Kidney epithelial cell (primary cell): ENCODE data around the gene ZDHHC14. TPM values are rescaled to one million over a fixed set of nuclear protein-coding genes. Genes with fewer than 3 reads are reported as not detected.
A peak's percentile ranks its signal among the peaks of the same experiment; 100 is the strongest.

Experiments
- DNase-seq: peaks from one replicate; pipeline ENCODE4 v3.0.0-alpha.2; 2010; ENCODE audit warnings: low read depth
- H3K27me3 ChIP-seq: 2 replicates; pipeline ENCODE4 v1.6.0; 2011; ENCODE audit warnings: low read length; ENCODE audit not compliant: control insufficient read depth, insufficient read depth
- H3K36me3 ChIP-seq: 2 replicates; pipeline ENCODE4 v1.5.1; 2011; ENCODE audit warnings: low read length; ENCODE audit not compliant: control insufficient read depth, insufficient read depth
- H3K4me3 ChIP-seq: 2 replicates; pipeline ENCODE4 v1.5.1; 2011; ENCODE audit warnings: low read depth, mild to moderate bottlenecking, control low read depth, low read length
- CTCF ChIP-seq: IDR thresholded peaks from 2 replicates; pipeline ENCODE4 v1.5.1; 2011; ENCODE audit warnings: mild to moderate bottlenecking, moderate library complexity, low read length, control low read depth, inconsistent platforms; ENCODE audit not compliant: insufficient read depth, poor library complexity, severe bottlenecking
- total RNA-seq: library from RNA; depleted of rRNA; stranded (reverse); fragments of >200 nt; gene quantifications from 2 replicates; pipeline ENCODE4 v1.2.3, GENCODE V29; 2015

The ZDHHC14 gene
- total RNA-seq, 1 donor from 2014 or later = 9.7 TPM

GRCh38 chr6:157528931-157529653 is 148.1 kb downstream of the ZDHHC14 start:
- Histone ChIP-seq H3K36me3 (no peaks in the 10 kb centered on the region), H3K27me3 (no peaks in the 10 kb centered on the region)
- peak; percentile 66 for DNase-seq

GRCh38 chr6:157529654-157530039 is 148.7 kb downstream of the ZDHHC14 start:
- H3K27me3 ChIP-seq = no peaks in the 10 kb centered on the region
- no peaks in the 10 kb centered on the region for H3K36me3 ChIP-seq
- no peak for DNase-seq
- H3K4me3 ChIP-seq = no peak overlapping the region
- TF ChIP-seq CTCF = no peak

More at GRCh38 chr6:157528931-157529653, 148.1 kb downstream of the ZDHHC14 start:
- H3K4me3 ChIP-seq = no peak overlapping the region
- TF ChIP-seq CTCF = no peak

- TF ChIP-seq CTCF = no peak
- no peak for DNase-seq
These were observed 149.1 kb downstream of the ZDHHC14 start for GRCh38 chr6:157530126-157530525.

GRCh38 chr6:157530724-157531168 is 149.8 kb downstream of the ZDHHC14 start:
- Histone ChIP-seq H3K4me3 (no peak overlapping the region), H3K36me3 (no peaks in the 10 kb centered on the region), H3K27me3 (no peaks in the 10 kb centered on the region)
- no peak for DNase-seq
- TF ChIP-seq CTCF = no peak

More at GRCh38 chr6:157530126-157530525, 149.1 kb downstream of the ZDHHC14 start:
- H3K36me3 ChIP-seq = no peaks in the 10 kb centered on the region
- no peak overlapping the region for H3K4me3 ChIP-seq
- H3K27me3 ChIP-seq = no peaks in the 10 kb centered on the region

- TF ChIP-seq CTCF = no peak
- H3K27me3 ChIP-seq = no peaks in the 10 kb centered on the region
- H3K36me3 ChIP-seq = no peaks in the 10 kb centered on the region
- no peak overlapping the region for H3K4me3 ChIP-seq
- no peak for DNase-seq
These were observed 150.4 kb downstream of the ZDHHC14 start for GRCh38 chr6:157531169-157531985.
